ENCODE data around the gene BMAL1.

The BMAL1 gene

DNA sequence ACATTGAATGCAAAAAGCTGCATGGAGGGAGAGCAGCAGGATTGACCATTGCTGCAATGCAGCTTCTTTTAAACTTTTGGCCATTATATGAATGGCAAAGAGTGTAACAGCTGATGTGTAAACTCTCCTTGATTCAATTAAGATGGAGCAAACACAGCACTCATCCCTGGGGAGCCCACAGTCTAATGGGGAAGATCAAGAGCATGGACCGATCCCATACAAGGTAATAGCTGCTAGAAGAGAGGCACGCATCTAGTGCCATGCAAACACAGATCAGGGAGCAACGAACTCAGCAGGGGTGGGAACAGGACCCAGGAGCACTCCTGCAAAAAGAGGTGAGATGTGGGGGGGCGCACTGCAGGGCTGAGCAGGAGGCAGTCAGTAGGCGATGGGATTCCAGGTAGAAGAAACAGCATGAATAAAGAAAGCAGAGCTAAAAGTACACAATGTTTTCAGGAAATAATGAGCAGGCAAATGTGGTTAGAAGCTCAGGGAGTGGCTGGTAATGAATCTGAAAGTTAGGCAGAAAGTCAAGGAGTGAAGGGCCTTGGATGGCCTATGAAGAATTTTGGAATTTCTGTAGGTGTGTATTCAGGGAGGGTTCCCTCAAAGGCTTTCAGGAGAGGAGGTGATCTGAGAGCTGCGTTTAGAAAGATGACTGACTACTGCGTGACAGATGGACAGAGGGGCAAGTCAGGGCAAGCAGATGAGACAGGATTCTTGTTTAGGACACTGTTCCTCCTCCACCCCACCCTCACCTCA, 17.2 kb upstream of the BMAL1 start:
- no peak for ATAC-seq
- TF ChIP-seq TSHZ2 (CRISPR knock-in tag; IDR thresholded peaks at IDR 0.05) = no peak
- TF ChIP-seq CSRNP3 (CRISPR knock-in tag; IDR thresholded peaks at IDR 0.05) = no peak
- no peak for TF ChIP-seq POU6F1 (CRISPR knock-in tag; IDR thresholded peaks at IDR 0.05; ENCODE audit: borderline replicate concordance, low read depth)
- no peak for TF ChIP-seq GLIS3 (CRISPR knock-in tag; IDR thresholded peaks at IDR 0.05)
- no peak for TF ChIP-seq ZNF8 (CRISPR knock-in tag; IDR thresholded peaks at IDR 0.05)
- no peak for TF ChIP-seq OSR1 (CRISPR knock-in tag; IDR thresholded peaks at IDR 0.05)
- TF ChIP-seq ESRRG (CRISPR knock-in tag; IDR thresholded peaks at IDR 0.05) = no peak
- no peak for TF ChIP-seq ZNF565 (CRISPR knock-in tag; conservative IDR thresholded peaks at IDR 0.05; ENCODE audit: low read depth)
- TF ChIP-seq PATZ1 (CRISPR knock-in tag; IDR thresholded peaks at IDR 0.05; ENCODE audit: borderline replicate concordance) = no peak
- no peak for TF ChIP-seq ISL1 (CRISPR knock-in tag; IDR thresholded peaks at IDR 0.05)
- TF ChIP-seq ZC3H10 (CRISPR knock-in tag; IDR thresholded peaks at IDR 0.05) = no peak
- no peak for TF ChIP-seq ZFP3 (CRISPR knock-in tag; IDR thresholded peaks at IDR 0.05)
- TF ChIP-seq ARNTL (CRISPR knock-in tag; IDR thresholded peaks at IDR 0.05; ENCODE audit: borderline replicate concordance, low read depth) = no peak
- TF ChIP-seq BACH2 (CRISPR knock-in tag; IDR thresholded peaks at IDR 0.05; ENCODE audit: borderline replicate concordance) = no peak
- no peak for TF ChIP-seq TOX (CRISPR knock-in tag; IDR thresholded peaks at IDR 0.05; ENCODE audit: borderline replicate concordance)
- TF ChIP-seq PPARA (CRISPR knock-in tag; IDR thresholded peaks at IDR 0.05; ENCODE audit: borderline replicate concordance) = no peak
- no peak for TF ChIP-seq CSDC2 (CRISPR knock-in tag; IDR thresholded peaks at IDR 0.05)
- TF ChIP-seq RARB (CRISPR knock-in tag; IDR thresholded peaks at IDR 0.05) = no peak
- no peak for TF ChIP-seq SNAI2 (CRISPR knock-in tag; IDR thresholded peaks at IDR 0.05)
- TF ChIP-seq ZFP30 (CRISPR knock-in tag; IDR thresholded peaks at IDR 0.05) = no peak

- ATAC-seq = peak; percentile 64
- TF ChIP-seq TCF4 (CRISPR knock-in tag; IDR thresholded peaks at IDR 0.05; ENCODE audit: borderline replicate concordance) (no peak), TOX (CRISPR knock-in tag; IDR thresholded peaks at IDR 0.05; ENCODE audit: borderline replicate concordance) (no peak), ISL1 (CRISPR knock-in tag; IDR thresholded peaks at IDR 0.05) (no peak), RARB (CRISPR knock-in tag; IDR thresholded peaks at IDR 0.05) (no peak), PATZ1 (CRISPR knock-in tag; IDR thresholded peaks at IDR 0.05; ENCODE audit: borderline replicate concordance) (no peak), ZFP30 (CRISPR knock-in tag; IDR thresholded peaks at IDR 0.05) (no peak), POU6F1 (CRISPR knock-in tag; IDR thresholded peaks at IDR 0.05; ENCODE audit: borderline replicate concordance, low read depth) (no peak), GLIS3 (CRISPR knock-in tag; IDR thresholded peaks at IDR 0.05) (no peak), CSRNP3 (CRISPR knock-in tag; IDR thresholded peaks at IDR 0.05) (no peak), OSR1 (CRISPR knock-in tag; IDR thresholded peaks at IDR 0.05) (no peak), ZNF565 (CRISPR knock-in tag; conservative IDR thresholded peaks at IDR 0.05; ENCODE audit: low read depth) (no peak), PPARA (CRISPR knock-in tag; IDR thresholded peaks at IDR 0.05; ENCODE audit: borderline replicate concordance) (no peak)
These were observed 16.5 kb upstream of the BMAL1 start for GRCh38 chr11:13260963-13261588.
